ENCODE measurements around the gene MAGEC3. TPM values are rescaled to one million over a fixed set of nuclear protein-coding genes. Genes with fewer than 3 reads are reported as not detected.
"Not testable (repeated sequence)": the region's sequence is repeated elsewhere in the genome, so short reads cannot be mapped to it uniquely, and the experiment has no call there.

MAGEC3 gene
- total and polyA plus RNA-seq, 9 of the 15 experiments (the other 6 are each of a cell fraction or from before 2014, with no cell fraction given) = 0.11 to 0.28 (median 0.17) TPM; not detected in 6

DNA sequence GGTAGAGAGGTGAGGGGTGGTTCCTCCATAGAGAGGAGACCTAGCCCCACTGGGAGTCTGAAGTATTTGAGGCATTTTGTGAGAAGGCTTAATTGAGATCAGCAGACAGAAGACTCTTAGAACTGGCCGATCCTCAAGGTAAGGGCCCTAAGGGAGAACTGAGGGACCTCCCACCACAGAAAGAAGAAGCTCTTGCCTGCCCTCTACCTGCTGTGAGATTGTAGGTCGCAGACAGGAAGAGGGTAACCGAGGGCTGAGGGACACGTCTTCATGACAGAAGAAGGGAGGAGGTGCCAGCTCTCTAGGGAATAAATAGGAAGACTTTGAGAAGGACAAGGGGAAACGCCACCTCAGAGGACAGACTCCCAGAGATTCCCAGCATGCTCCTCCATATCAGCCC, 41.5 kb downstream of the MAGEC3 start:
- CTCF ChIA-PET (ENCODE audit: low intra/inter-chr PET ratio) = no interaction called here
- no peak for FAIRE-seq

GRCh38 chrX:141888811-141889210, 50.7 kb downstream of the MAGEC3 start:
- H3K9me3 ChIP-seq (replicated peaks; ENCODE audit: control insufficient read depth, insufficient read depth, low read depth, low read length); POLR2A ChIA-PET; H3K27me3 ChIP-seq (ENCODE audit: control insufficient read depth in 2 of 2, insufficient read depth in 2 of 2, low read length in 2 of 2); intact Hi-C loops (cut with micrococcal nuclease); H2AFZ ChIP-seq (ENCODE audit: low read depth, low read length); CTCF ChIA-PET (ENCODE audit: low intra/inter-chr PET ratio); FAIRE-seq; H3K36me3 ChIP-seq (ENCODE audit: control insufficient read depth, insufficient read depth, low read length); ATAC-seq; H3K9me1 ChIP-seq (ENCODE audit: control insufficient read depth, insufficient read depth, low read length); H3K27ac ChIP-seq (ENCODE audit: extremely low read depth, low read depth, low read length); H3K79me2 ChIP-seq (ENCODE audit: control insufficient read depth, insufficient read depth, low read length); H3K4me2 ChIP-seq (ENCODE audit: insufficient read depth, low read length); H3K9ac ChIP-seq (ENCODE audit: insufficient read depth in 1 of 2, low read depth in 2 of 2, low read length in 2 of 2); in situ Hi-C loops (cut with MboI); H3K4me1 ChIP-seq (replicated peaks in 1 of 2; ENCODE audit: control insufficient read depth in 2 of 2, insufficient read depth in 2 of 2, low read length in 2 of 2); H3K4me3 ChIP-seq; H4K20me1 ChIP-seq (replicated peaks; ENCODE audit: control insufficient read depth, insufficient read depth, low read length); BruUV-seq (replicated peaks); DNase-seq (ENCODE audit: extremely low read depth in 1 of 4, low spot score in 3 of 4): not testable (repeated sequence)
- 2% methylated on average over 5 of the region's 5 CpGs for WGBS (ENCODE audit: insufficient coverage, low coverage, missing lambda C conversion rate)

More for the DNA sequence above, 41.5 kb downstream of the MAGEC3 start:
- no peak overlapping the region for H3K4me2 ChIP-seq (ENCODE audit: insufficient read depth, low read length)
- no peak overlapping the region for H2AFZ ChIP-seq (ENCODE audit: low read depth, low read length)
- no peak overlapping the region for H3K27ac ChIP-seq (ENCODE audit: extremely low read depth, low read depth, low read length)
- POLR2A ChIA-PET = no interaction called here
- 0% methylated on average over 4 of the region's 5 CpGs for WGBS (ENCODE audit: insufficient coverage, low coverage, missing lambda C conversion rate)
- H3K4me1 ChIP-seq (replicated peaks in 1 of 2; ENCODE audit: control insufficient read depth in 2 of 2, insufficient read depth in 2 of 2, low read length in 2 of 2) = no peaks in the 10 kb centered on the region
- H4K20me1 ChIP-seq (replicated peaks; ENCODE audit: control insufficient read depth, insufficient read depth, low read length) = no peaks in the 10 kb centered on the region
- no TSS peak for BruUV-seq (replicated peaks)
- no peaks in the 10 kb centered on the region for H3K79me2 ChIP-seq (ENCODE audit: control insufficient read depth, insufficient read depth, low read length)
- no peak for DNase-seq (ENCODE audit: extremely low read depth in 1 of 4, low spot score in 3 of 4)
- no peak for TF ChIP-seq SMARCB1 (IDR thresholded peaks at IDR 0.05; ENCODE audit: insufficient read length, low read depth)
- no peak for TF ChIP-seq PHB2 (IDR thresholded peaks at IDR 0.05; ENCODE audit: low read depth)
- TF ChIP-seq RAD21 (CRISPR knock-in tag; conservative IDR thresholded peaks at IDR 0.05 in 1 of 2, IDR thresholded peaks at IDR 0.05 in 1 of 2) = 0 out of 4 replicates have a peak, but pooled peaks of 1 of the 2 experiments have one; percentile 13
- H3K4me3 ChIP-seq = no peak overlapping the region
- H3K9ac ChIP-seq (ENCODE audit: insufficient read depth in 1 of 2, low read depth in 2 of 2, low read length in 2 of 2) = no peak overlapping the region
- H3K36me3 ChIP-seq (ENCODE audit: control insufficient read depth, insufficient read depth, low read length) = no peaks in the 10 kb centered on the region
- intact Hi-C loops (cut with micrococcal nuclease) (no loop called here), in situ Hi-C loops (cut with MboI) (no loop called here)
- no peaks in the 10 kb centered on the region for H3K9me1 ChIP-seq (ENCODE audit: control insufficient read depth, insufficient read depth, low read length)
- ATAC-seq = no peak; the same call in 2 of the 3 replicates
- H3K9me3 ChIP-seq (replicated peaks; ENCODE audit: control insufficient read depth, insufficient read depth, low read depth, low read length) = no peaks in the 10 kb centered on the region
- no peaks in the 10 kb centered on the region for H3K27me3 ChIP-seq (ENCODE audit: control insufficient read depth in 2 of 2, insufficient read depth in 2 of 2, low read length in 2 of 2)

Data from K562 (cell line).